ENCODE results near the gene TIMM17A. TPM values are rescaled to one million over a fixed set of nuclear protein-coding genes. Genes with fewer than 3 reads are reported as not detected.
A peak's percentile ranks its signal among the peaks of the same experiment; 100 is the strongest.
"Not testable (repeated sequence)": the region's sequence is repeated elsewhere in the genome, so short reads cannot be mapped to it uniquely, and the experiment has no call there.

Gene TIMM17A
- total RNA-seq, 2 donors from 2014 or later = 40.5 to 93.4 TPM

DNA sequence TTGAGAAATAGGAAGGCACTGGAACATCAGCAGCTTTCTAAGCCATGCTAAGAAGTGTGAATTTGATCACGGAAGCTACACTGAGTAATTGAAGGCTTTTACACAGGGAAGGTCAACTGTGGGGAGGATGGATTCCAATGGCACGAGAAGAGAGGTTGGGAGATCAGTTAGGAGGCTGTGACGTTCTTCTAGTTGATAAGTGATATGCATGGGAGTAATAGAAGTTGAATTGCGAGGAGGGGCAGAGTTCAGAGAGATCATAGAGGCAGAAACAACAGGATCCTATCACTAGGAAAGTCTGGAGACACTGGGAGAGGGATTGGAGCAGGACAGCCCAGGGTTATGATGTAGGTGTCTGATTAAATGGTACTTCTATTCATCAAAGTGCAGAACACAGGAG, 25.2 kb upstream of the TIMM17A start:
- Mint-ChIP-seq H3K36me3 (ENCODE audit: low read depth) (no peaks in the 10 kb centered on the region), H3K27me3 (no peaks in the 10 kb centered on the region), H3K9me3 (no peaks in the 10 kb centered on the region), H3K4me3 (no peak overlapping the region), H3K27ac (no peak overlapping the region), H3K4me1 (no peaks in the 10 kb centered on the region)
- no peak for ATAC-seq (replicated peaks)

DNA sequence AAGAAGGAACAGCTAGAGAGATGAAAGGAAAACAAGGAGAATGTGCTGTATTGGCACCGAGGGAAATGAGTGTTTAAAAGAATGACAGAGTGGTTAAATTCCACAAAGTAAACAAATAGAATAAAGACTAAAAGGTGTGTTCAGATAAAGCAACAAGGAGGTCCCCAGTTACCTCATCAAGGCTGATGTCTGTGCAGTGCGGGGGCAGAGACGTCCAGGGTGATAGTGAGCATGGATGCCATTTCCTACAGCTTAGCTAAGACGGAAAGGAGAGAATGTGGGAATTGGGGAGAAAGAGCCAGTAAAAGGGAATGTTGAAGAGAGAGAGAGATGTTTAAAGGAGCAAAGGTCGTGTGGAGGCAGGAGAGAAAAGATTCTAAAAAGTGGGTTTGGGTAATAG, 24.5 kb upstream of the TIMM17A start:
- Mint-ChIP-seq H3K4me1 (no peaks in the 10 kb centered on the region), H3K4me3 (no peak overlapping the region), H3K27me3 (no peaks in the 10 kb centered on the region), H3K36me3 (ENCODE audit: low read depth) (no peaks in the 10 kb centered on the region), H3K9me3 (no peaks in the 10 kb centered on the region), H3K27ac (no peak overlapping the region)
- ATAC-seq (replicated peaks) = no peak

DNA sequence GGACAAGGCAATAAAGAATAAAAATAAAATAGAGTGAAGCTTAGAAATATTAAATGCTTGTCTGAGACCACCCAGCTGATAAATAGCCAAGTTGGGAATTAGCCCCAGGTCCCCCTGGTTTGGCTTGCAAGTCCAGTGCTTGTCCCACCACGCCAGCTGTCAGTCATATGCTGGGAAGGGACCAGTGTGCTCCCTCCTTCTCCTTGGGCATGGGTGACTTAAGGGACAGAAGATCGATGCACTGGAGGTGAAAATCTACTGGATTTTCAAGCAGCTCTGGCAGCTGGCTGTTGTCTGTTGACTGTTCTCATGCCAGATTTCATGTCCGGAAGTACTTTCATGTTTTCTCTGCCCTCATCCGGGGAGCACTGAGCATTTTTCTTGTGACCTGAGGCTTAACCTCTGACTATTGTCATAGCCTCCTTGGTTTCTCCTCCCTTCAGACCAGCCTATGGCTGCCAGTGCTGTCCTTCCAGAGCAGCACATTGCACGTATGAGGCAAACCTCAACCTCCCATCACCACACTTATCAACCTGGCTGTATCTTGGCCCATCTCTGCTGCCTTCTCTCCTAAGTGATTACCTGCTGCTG, 21.4 kb upstream of the TIMM17A start:
- no peaks in the 10 kb centered on the region for H3K9me3 Mint-ChIP-seq
- ATAC-seq (replicated peaks) = no peak
- H3K27me3 Mint-ChIP-seq = peaks cover 3% of the 10 kb centered on the region
- H3K4me3 Mint-ChIP-seq = no peak overlapping the region
- no peaks in the 10 kb centered on the region for H3K36me3 Mint-ChIP-seq (ENCODE audit: low read depth)
- no peak overlapping the region for H3K27ac Mint-ChIP-seq
- H3K4me1 Mint-ChIP-seq = no peaks in the 10 kb centered on the region

DNA sequence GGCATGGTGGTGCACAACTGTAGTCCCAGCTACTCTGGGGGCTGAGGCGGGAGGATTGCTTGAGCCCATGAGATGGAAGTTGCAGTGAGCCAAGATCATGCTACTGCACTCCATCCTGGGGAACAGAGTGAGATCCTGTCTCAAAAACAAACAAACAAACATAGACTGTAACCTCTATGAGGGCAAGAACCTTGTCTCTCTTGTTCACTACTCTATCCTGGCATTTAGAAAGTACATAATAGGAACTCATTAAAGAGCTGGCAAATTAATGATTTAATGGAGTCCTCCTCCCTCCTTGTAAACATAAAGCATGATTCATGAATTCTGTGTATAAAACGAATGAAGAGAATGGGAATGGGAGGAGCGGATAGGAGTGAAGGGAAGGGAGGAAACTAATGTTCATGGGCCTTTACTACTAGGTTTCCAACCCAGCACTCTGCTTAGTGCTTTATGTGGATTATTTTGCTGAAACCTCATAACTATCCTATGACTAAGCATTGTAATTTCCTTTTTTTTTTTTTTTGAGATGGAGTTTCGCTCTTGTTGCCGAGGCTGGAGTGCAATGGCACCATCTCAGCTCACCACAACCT, 17.6 kb upstream of the TIMM17A start:
- no peak for ATAC-seq (replicated peaks)
- H3K27me3 Mint-ChIP-seq = peaks cover 7% of the 10 kb centered on the region
- H3K27ac Mint-ChIP-seq = no peak overlapping the region
- H3K9me3 Mint-ChIP-seq = no peaks in the 10 kb centered on the region
- no peak overlapping the region for H3K4me3 Mint-ChIP-seq
- H3K36me3 Mint-ChIP-seq (ENCODE audit: low read depth) = no peaks in the 10 kb centered on the region
- H3K4me1 Mint-ChIP-seq = no peaks in the 10 kb centered on the region

DNA sequence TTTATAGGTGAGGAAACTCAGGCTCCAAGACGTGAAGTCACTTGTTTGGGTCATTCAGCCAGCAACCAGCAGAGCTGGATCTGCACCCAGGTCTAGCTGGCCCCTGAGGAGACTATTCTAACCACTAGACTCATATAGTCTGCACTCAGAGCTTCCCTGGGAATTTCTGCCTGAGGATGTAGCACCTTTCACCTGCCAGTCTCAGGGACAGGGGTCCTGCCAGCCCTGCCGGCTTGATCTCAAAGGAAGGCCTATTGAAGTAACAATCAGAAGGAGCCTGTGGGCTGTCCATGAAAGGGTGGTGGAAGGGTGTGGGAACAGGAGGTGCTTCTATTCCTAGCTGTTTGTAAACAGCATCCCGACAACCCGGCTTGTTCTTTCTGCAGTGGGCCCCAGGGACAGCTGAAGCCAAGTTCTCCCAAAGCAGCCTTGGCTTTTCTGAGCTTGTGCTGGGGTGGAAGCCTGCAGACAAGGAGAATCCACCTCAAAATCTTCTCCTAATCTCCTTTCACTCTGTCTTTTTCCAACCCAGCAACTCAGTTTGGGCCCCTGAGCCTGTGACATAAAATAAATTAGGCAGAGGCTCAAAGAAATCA, 16.8 kb upstream of the TIMM17A start:
- no peaks in the 10 kb centered on the region for H3K9me3 Mint-ChIP-seq
- H3K36me3 Mint-ChIP-seq (ENCODE audit: low read depth) = no peaks in the 10 kb centered on the region
- no peak for ATAC-seq (replicated peaks)

DNA sequence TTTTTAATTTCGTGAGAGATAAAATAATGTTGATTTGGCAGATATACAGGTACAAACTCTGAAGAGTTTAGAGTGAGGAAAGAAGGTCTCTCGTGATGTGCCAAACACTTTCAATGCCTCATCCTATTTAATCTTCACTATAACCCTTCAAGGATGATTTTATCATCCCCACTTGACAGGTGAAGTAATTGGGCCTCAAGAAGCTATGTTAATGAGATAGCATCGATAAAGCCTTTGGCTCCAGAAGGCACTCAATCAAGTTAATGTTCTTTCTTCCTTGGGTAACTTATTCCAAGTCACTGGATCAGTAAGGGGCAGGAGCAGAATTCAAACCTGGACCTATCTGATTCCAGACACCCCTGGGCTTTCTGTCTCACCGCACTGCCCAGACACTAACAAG, 16.2 kb upstream of the TIMM17A start:
- no peak overlapping the region for H3K27ac Mint-ChIP-seq
- no peaks in the 10 kb centered on the region for H3K36me3 Mint-ChIP-seq (ENCODE audit: low read depth)
- H3K4me1 Mint-ChIP-seq = no peaks in the 10 kb centered on the region
- H3K27me3 Mint-ChIP-seq = peaks cover 13% of the 10 kb centered on the region
- no peak for ATAC-seq (replicated peaks)
- H3K9me3 Mint-ChIP-seq = no peaks in the 10 kb centered on the region
- H3K4me3 Mint-ChIP-seq = no peak overlapping the region

More for the DNA sequence above, 16.8 kb upstream of the TIMM17A start:
- H3K27ac Mint-ChIP-seq = no peak overlapping the region
- H3K4me1 Mint-ChIP-seq = no peaks in the 10 kb centered on the region
- peaks cover 7% of the 10 kb centered on the region for H3K27me3 Mint-ChIP-seq
- no peak overlapping the region for H3K4me3 Mint-ChIP-seq

DNA sequence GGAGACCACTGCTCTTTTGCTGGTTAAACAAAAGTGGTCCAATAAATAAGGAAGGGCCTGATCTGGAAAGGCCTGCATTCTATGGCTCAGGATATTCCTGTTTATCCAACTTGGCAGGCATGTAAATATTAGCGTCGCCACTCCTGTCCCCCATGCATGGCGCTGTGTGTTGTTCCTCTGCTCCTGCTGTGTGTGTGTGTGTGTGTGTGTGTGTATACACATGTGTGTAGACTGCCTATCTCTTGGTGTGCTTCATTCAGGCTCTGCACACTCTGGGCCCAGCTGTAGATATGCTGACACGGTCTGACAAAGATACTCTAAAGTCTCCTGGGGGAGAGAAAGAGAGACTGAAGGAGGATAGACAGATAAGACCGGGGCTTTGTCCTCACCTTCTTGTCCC, 15.7 kb upstream of the TIMM17A start:
- ATAC-seq (replicated peaks) = no peak
- H3K4me3 Mint-ChIP-seq = no peak overlapping the region
- no peaks in the 10 kb centered on the region for H3K36me3 Mint-ChIP-seq (ENCODE audit: low read depth)
- H3K4me1 Mint-ChIP-seq = no peaks in the 10 kb centered on the region
- no peaks in the 10 kb centered on the region for H3K9me3 Mint-ChIP-seq
- H3K27ac Mint-ChIP-seq = no peak overlapping the region
- peaks cover 15% of the 10 kb centered on the region for H3K27me3 Mint-ChIP-seq

DNA sequence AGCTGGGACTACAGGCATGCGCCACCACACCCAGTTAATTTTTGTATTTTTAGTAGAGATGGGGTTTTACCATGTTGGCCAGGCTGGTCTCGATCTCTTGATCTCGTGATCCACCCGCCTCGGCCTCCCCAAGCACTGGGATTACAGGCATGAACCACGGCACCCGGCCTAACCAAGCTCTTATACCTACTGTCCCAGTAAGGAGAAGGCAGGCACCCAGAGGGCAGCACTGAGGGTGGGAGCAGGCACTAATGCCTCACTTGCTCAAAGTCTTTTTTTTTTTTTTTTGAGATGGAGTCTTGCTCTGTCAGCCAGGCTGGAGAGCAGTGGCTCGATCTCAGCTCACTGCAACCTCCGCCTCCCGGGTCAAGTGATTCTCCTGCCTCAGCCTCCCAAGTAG, 15.0 kb upstream of the TIMM17A start:
- not testable (repeated sequence) for ATAC-seq (replicated peaks); H3K36me3 Mint-ChIP-seq (ENCODE audit: low read depth); H3K4me1 Mint-ChIP-seq; H3K4me3 Mint-ChIP-seq; H3K27ac Mint-ChIP-seq; H3K9me3 Mint-ChIP-seq
- H3K27me3 Mint-ChIP-seq = peaks cover 22% of the 10 kb centered on the region

DNA sequence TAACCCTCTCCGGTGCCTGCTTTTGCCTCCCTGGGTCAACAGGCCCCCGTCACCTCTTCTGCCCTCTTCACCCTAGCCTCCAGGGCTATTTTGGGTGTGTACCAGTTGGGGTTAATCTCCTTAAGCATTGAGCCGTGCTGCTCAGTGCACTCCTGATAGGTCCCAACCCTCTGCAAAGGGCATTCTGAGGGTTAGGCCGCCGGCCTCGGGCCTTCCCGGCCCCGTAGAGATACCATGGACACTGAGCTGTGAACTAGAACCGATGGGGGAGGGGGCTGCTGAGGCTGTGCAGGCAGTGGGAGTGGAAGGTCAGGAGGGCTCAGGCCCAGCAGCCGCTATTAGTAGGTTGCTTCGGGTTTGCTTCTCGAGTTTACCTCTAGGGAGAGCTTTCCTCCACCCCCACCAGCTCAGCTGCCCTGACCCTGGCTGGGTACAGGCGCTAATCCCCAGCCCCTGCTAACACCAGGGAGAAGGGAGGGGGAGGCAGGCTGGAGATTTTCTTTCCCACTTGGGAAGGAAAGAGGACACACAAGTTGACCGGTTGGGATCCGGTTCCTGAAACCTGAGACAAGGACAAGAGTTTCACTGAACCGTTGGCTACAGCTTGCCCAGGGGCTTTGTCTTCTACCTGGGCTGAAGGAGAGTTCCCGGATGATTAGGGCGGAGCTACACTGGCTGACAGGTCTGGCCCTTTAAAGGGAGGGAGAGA, 13.7 kb upstream of the TIMM17A start:
- Mint-ChIP-seq H3K27me3 (peaks cover 32% of the 10 kb centered on the region), H3K4me3 (no peak overlapping the region), H3K27ac (no peak overlapping the region), H3K9me3 (no peaks in the 10 kb centered on the region), H3K36me3 (ENCODE audit: low read depth) (no peaks in the 10 kb centered on the region), H3K4me1 (no peaks in the 10 kb centered on the region)
- ATAC-seq (replicated peaks) = no peak

DNA sequence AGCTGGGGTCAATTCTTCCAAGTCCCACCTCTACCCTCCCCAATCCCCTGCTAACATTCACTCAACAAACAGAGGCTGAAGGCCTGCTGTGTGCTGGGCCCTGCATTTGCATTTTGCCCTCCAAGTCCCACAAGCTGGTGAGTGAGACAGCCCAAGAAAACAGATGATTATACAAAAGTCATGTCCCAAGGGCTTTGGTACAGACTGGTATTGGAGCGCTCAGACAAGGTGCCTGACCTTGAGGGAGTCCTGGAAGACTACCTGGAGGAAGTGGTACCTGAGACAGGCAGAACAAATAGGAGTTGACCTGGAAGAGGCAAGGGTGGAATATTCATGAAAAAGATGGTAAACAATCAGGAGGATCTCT, 13.2 kb upstream of the TIMM17A start:
- no peak for ATAC-seq (replicated peaks)
- H3K4me1 Mint-ChIP-seq = no peaks in the 10 kb centered on the region
- no peaks in the 10 kb centered on the region for H3K36me3 Mint-ChIP-seq (ENCODE audit: low read depth)
- no peak overlapping the region for H3K27ac Mint-ChIP-seq
- peaks cover 37% of the 10 kb centered on the region for H3K27me3 Mint-ChIP-seq
- H3K9me3 Mint-ChIP-seq = no peaks in the 10 kb centered on the region
- no peak overlapping the region for H3K4me3 Mint-ChIP-seq

DNA sequence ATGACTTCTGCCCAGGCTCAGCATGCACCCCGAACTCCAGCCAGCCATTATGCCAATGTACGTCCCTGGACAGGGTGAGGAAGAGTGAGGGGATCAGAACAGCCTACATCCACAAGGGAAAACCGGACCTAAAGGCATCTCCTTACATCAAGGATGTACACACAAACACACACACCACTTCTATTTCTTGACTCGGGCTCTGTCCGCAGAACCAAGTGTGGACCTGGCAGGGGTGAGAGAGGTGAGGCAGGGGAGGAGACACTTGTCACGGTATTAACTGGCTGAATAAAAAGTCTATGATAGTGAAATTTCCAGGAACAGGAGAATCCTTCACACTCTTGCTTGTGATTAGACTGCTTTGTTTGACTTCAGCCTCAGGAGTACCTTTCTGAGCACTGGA, 11.3 kb upstream of the TIMM17A start:
- no peak overlapping the region for H3K27ac Mint-ChIP-seq
- H3K4me1 Mint-ChIP-seq = no peaks in the 10 kb centered on the region
- ATAC-seq (replicated peaks) = no peak
- H3K36me3 Mint-ChIP-seq (ENCODE audit: low read depth) = no peaks in the 10 kb centered on the region
- no peak overlapping the region for H3K4me3 Mint-ChIP-seq
- H3K9me3 Mint-ChIP-seq = no peaks in the 10 kb centered on the region
- H3K27me3 Mint-ChIP-seq = peaks cover 47% of the 10 kb centered on the region

DNA sequence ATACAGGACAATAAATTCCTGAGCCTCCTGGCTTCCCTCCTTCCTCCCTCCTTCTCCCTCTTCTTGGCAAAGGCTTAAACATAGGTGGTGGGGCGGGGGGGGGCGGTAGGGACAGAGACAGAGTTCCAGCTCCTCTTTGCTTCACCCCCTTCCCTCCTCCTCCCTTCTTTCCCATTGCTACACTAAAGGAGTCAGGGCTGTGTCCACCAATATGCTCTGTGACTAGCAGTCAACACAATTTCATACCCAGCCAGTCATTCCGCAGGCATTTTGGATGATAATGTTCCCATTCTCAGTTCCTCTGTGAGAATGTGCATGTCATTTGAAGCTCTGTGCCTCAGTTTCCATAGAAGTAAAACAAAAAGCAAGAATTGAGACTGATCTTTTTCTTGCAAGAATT, 10.7 kb upstream of the TIMM17A start:
- no peaks in the 10 kb centered on the region for H3K9me3 Mint-ChIP-seq
- no peaks in the 10 kb centered on the region for H3K4me1 Mint-ChIP-seq
- no peak overlapping the region for H3K4me3 Mint-ChIP-seq
- H3K27ac Mint-ChIP-seq = no peak overlapping the region
- peaks cover 46% of the 10 kb centered on the region for H3K27me3 Mint-ChIP-seq
- no peak for ATAC-seq (replicated peaks)
- no peaks in the 10 kb centered on the region for H3K36me3 Mint-ChIP-seq (ENCODE audit: low read depth)

DNA sequence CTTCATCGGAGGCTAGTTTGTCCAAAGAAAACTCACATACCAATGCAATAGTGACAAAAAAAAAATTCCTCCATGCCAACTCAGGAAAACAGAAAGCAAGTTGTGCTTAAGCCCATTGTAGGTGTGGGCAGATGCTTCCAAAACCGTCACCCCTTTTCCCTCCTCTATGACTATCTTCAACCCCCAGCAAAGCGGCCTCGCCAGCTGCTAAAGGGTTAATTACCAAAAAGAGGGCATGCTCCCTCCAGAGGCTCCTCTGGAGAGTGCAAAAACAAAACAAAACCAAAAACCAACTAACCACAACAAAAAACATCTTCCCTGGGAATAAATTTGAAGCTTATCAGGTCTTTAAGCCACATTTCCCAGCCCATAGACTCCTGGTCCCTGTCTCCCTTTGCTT, 10.1 kb upstream of the TIMM17A start:
- Mint-ChIP-seq H3K27ac (no peak overlapping the region), H3K27me3 (peaks cover 45% of the 10 kb centered on the region), H3K4me1 (no peaks in the 10 kb centered on the region), H3K4me3 (no peak overlapping the region), H3K9me3 (no peaks in the 10 kb centered on the region), H3K36me3 (ENCODE audit: low read depth) (no peaks in the 10 kb centered on the region)
- ATAC-seq (replicated peaks) = no peak

DNA sequence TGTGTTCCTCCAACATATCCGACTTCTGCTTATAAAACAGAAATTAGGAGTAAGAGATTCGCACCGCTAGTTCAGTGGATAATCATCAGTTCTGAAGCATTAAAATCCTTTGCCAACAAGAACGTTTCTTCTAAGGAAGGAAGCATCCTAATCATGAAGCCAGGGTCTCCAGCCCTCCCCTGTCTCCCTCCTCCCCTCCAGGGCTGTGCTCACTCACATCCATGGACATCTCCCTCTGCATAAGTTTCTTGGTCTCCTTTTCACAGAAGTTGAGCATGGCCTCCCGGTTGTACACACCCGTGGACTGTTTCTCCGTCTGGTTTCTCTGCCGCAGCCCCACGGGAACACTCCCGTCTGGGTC, 9.5 kb upstream of the TIMM17A start:
- no peak overlapping the region for H3K27ac Mint-ChIP-seq
- peaks cover 45% of the 10 kb centered on the region for H3K27me3 Mint-ChIP-seq
- no peaks in the 10 kb centered on the region for H3K9me3 Mint-ChIP-seq
- no peak for ATAC-seq (replicated peaks)
- no peak overlapping the region for H3K4me3 Mint-ChIP-seq
- no peaks in the 10 kb centered on the region for H3K36me3 Mint-ChIP-seq (ENCODE audit: low read depth)
- no peaks in the 10 kb centered on the region for H3K4me1 Mint-ChIP-seq

DNA sequence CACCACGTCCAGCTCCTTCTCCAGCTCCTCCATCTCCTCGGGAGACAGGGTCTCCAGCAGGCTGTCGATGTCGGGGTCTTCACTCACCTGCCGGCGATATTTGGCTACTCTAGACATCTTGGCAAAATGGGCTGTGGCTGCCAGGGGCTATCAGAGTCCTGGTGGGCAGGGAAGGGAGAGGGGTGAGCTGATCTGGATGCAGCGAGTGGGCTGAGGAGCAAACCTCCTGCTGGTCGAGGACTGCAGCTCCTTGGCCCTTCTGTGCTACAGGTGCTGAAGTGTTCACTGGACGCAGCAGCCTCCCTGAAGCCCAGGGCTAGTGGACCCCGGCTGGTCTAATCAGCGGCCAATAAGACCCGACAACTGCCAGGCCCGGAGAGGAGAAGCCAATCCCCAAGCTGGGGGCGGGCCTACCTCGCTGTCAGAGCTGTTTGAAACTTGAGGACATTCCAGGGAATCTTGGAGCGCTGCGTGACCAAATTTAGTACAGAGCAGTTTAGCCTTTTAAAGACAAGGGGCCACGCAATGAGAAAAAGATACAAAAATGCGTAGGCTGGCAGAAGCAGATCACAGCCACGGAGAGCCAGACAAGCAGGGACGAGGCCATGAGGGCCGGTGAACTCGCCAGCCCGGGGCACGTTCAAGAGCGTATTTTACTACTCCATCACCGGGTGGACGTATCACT, 8.9 kb upstream of the TIMM17A start, which contains the start of gene LMOD1:
Gene LMOD1, minus strand, starts transcription at position 325 of the 685 bp plus-strand sequence. Its CDS starts 208 bp downstream, at position 117.
- no peaks in the 10 kb centered on the region for H3K9me3 Mint-ChIP-seq
- peaks cover 45% of the 10 kb centered on the region for H3K27me3 Mint-ChIP-seq
- ATAC-seq (replicated peaks) = peak; percentile 35
- no peaks in the 10 kb centered on the region for H3K4me1 Mint-ChIP-seq
- H3K27ac Mint-ChIP-seq = no peak within 1 kb of the TSS
- peak within 1 kb of the TSS; percentile 30 for H3K4me3 Mint-ChIP-seq
- H3K36me3 Mint-ChIP-seq (ENCODE audit: low read depth) = no peaks in the 10 kb centered on the region

Data from activated T-helper 17 cell treated with anti-CD3 and anti-CD28 coated beads, Interleukin-2, amount 50 U/mL, for 72 hours (primary cell).